ENCODE results near the gene TMEM218.

The TMEM218 gene

GRCh38 chr11:125078516-125079140, 32.8 kb downstream of the TMEM218 start:
- Histone ChIP-seq H3K27me3 (ENCODE audit: control insufficient read depth, insufficient read depth, low read length, poor library complexity, severe bottlenecking) (no peaks in the 10 kb centered on the region), H3K9me3 (ENCODE audit: control insufficient read depth, low read length) (no peaks in the 10 kb centered on the region), H3K36me3 (ENCODE audit: control insufficient read depth, insufficient read depth, low read length) (no peaks in the 10 kb centered on the region), H3K27ac (ENCODE audit: insufficient read depth, low read depth, low read length, poor library complexity, severe bottlenecking) (no peak overlapping the region), H3K4me3 (ENCODE audit: insufficient read depth, low read depth, low read length) (no peak overlapping the region), H3K4me1 (ENCODE audit: control insufficient read depth, insufficient read depth, low read length) (no peaks in the 10 kb centered on the region)
- 95 to 96% methylated on average over 14 of the region's 14 CpGs for whole genome bisulfite sequencing, 2 experiments

- 91 to 92% methylated on average over 11 of the region's 11 CpGs for WGBS, 2 experiments
Observed at GRCh38 chr11:125078016-125078415, 33.4 kb downstream of the TMEM218 start.

GRCh38 chr11:125076378-125076945, 35.0 kb downstream of the TMEM218 start:
- H3K9me3 ChIP-seq (ENCODE audit: control insufficient read depth, low read length) = no peaks in the 10 kb centered on the region

More at GRCh38 chr11:125078016-125078415, 33.4 kb downstream of the TMEM218 start:
- H3K27ac ChIP-seq (ENCODE audit: insufficient read depth, low read depth, low read length, poor library complexity, severe bottlenecking) = no peak overlapping the region
- no peaks in the 10 kb centered on the region for H3K4me1 ChIP-seq (ENCODE audit: control insufficient read depth, insufficient read depth, low read length)
- H3K27me3 ChIP-seq (ENCODE audit: control insufficient read depth, insufficient read depth, low read length, poor library complexity, severe bottlenecking) = no peaks in the 10 kb centered on the region
- no peaks in the 10 kb centered on the region for H3K36me3 ChIP-seq (ENCODE audit: control insufficient read depth, insufficient read depth, low read length)
- H3K9me3 ChIP-seq (ENCODE audit: control insufficient read depth, low read length) = no peaks in the 10 kb centered on the region
- no peak overlapping the region for H3K4me3 ChIP-seq (ENCODE audit: insufficient read depth, low read depth, low read length)

GRCh38 chr11:125075900-125076317, 35.5 kb downstream of the TMEM218 start:
- Histone ChIP-seq H3K27me3 (ENCODE audit: control insufficient read depth, insufficient read depth, low read length, poor library complexity, severe bottlenecking) (no peaks in the 10 kb centered on the region), H3K4me3 (ENCODE audit: insufficient read depth, low read depth, low read length) (no peak overlapping the region), H3K36me3 (ENCODE audit: control insufficient read depth, insufficient read depth, low read length) (no peaks in the 10 kb centered on the region), H3K9me3 (ENCODE audit: control insufficient read depth, low read length) (no peaks in the 10 kb centered on the region), H3K4me1 (ENCODE audit: control insufficient read depth, insufficient read depth, low read length) (peaks cover 3% of the 10 kb centered on the region), H3K27ac (ENCODE audit: insufficient read depth, low read depth, low read length, poor library complexity, severe bottlenecking) (no peak overlapping the region)
- WGBS, 2 experiments = 88 to 89% methylated on average over 11 of the region's 11 CpGs

More at GRCh38 chr11:125076378-125076945, 35.0 kb downstream of the TMEM218 start:
- no peaks in the 10 kb centered on the region for H3K4me1 ChIP-seq (ENCODE audit: control insufficient read depth, insufficient read depth, low read length)
- no peak overlapping the region for H3K4me3 ChIP-seq (ENCODE audit: insufficient read depth, low read depth, low read length)
- no peak overlapping the region for H3K27ac ChIP-seq (ENCODE audit: insufficient read depth, low read depth, low read length, poor library complexity, severe bottlenecking)
- no peaks in the 10 kb centered on the region for H3K27me3 ChIP-seq (ENCODE audit: control insufficient read depth, insufficient read depth, low read length, poor library complexity, severe bottlenecking)
- WGBS, 2 experiments = 87% methylated on average over 14 of the region's 14 CpGs
- H3K36me3 ChIP-seq (ENCODE audit: control insufficient read depth, insufficient read depth, low read length) = no peaks in the 10 kb centered on the region

- no peak overlapping the region for H3K27ac ChIP-seq (ENCODE audit: insufficient read depth, low read depth, low read length, poor library complexity, severe bottlenecking)
- H3K4me1 ChIP-seq (ENCODE audit: control insufficient read depth, insufficient read depth, low read length) = peaks cover 9% of the 10 kb centered on the region
- no peaks in the 10 kb centered on the region for H3K9me3 ChIP-seq (ENCODE audit: control insufficient read depth, low read length)
- no peaks in the 10 kb centered on the region for H3K27me3 ChIP-seq (ENCODE audit: control insufficient read depth, insufficient read depth, low read length, poor library complexity, severe bottlenecking)
- 94% methylated on average over 7 of the region's 7 CpGs for WGBS, 2 experiments
- no peak overlapping the region for H3K4me3 ChIP-seq (ENCODE audit: insufficient read depth, low read depth, low read length)
- no peaks in the 10 kb centered on the region for H3K36me3 ChIP-seq (ENCODE audit: control insufficient read depth, insufficient read depth, low read length)
Observed at GRCh38 chr11:125075242-125075625, 36.2 kb downstream of the TMEM218 start.

- Histone ChIP-seq H3K36me3 (ENCODE audit: control insufficient read depth, insufficient read depth, low read length) (no peaks in the 10 kb centered on the region), H3K9me3 (ENCODE audit: control insufficient read depth, low read length) (no peaks in the 10 kb centered on the region), H3K27me3 (ENCODE audit: control insufficient read depth, insufficient read depth, low read length, poor library complexity, severe bottlenecking) (no peaks in the 10 kb centered on the region), H3K27ac (ENCODE audit: insufficient read depth, low read depth, low read length, poor library complexity, severe bottlenecking) (no peak overlapping the region), H3K4me3 (ENCODE audit: insufficient read depth, low read depth, low read length) (no peak overlapping the region), H3K4me1 (ENCODE audit: control insufficient read depth, insufficient read depth, low read length) (peaks cover 9% of the 10 kb centered on the region)
- WGBS, 2 experiments = 91 to 92% methylated on average over 11 of the region's 11 CpGs
Observed at GRCh38 chr11:125074511-125075241, 36.8 kb downstream of the TMEM218 start.

GRCh38 chr11:125073616-125074483, 37.6 kb downstream of the TMEM218 start:
- Histone ChIP-seq H3K4me3 (ENCODE audit: insufficient read depth, low read depth, low read length) (no peak overlapping the region), H3K36me3 (ENCODE audit: control insufficient read depth, insufficient read depth, low read length) (no peaks in the 10 kb centered on the region), H3K27ac (ENCODE audit: insufficient read depth, low read depth, low read length, poor library complexity, severe bottlenecking) (no peak overlapping the region), H3K27me3 (ENCODE audit: control insufficient read depth, insufficient read depth, low read length, poor library complexity, severe bottlenecking) (no peaks in the 10 kb centered on the region), H3K9me3 (ENCODE audit: control insufficient read depth, low read length) (no peaks in the 10 kb centered on the region), H3K4me1 (ENCODE audit: control insufficient read depth, insufficient read depth, low read length) (peaks cover 9% of the 10 kb centered on the region)
- 86% methylated on average over 19 of the region's 19 CpGs for WGBS, 2 experiments

- Histone ChIP-seq H3K9me3 (ENCODE audit: control insufficient read depth, low read length) (no peaks in the 10 kb centered on the region), H3K27me3 (ENCODE audit: control insufficient read depth, insufficient read depth, low read length, poor library complexity, severe bottlenecking) (no peaks in the 10 kb centered on the region), H3K36me3 (ENCODE audit: control insufficient read depth, insufficient read depth, low read length) (no peaks in the 10 kb centered on the region), H3K4me3 (ENCODE audit: insufficient read depth, low read depth, low read length) (no peak overlapping the region), H3K4me1 (ENCODE audit: control insufficient read depth, insufficient read depth, low read length) (peaks cover 9% of the 10 kb centered on the region), H3K27ac (ENCODE audit: insufficient read depth, low read depth, low read length, poor library complexity, severe bottlenecking) (no peak overlapping the region)
- WGBS, 2 experiments = 91 to 94% methylated on average over 12 of the region's 12 CpGs
Observed at GRCh38 chr11:125072961-125073590, 38.4 kb downstream of the TMEM218 start.

GRCh38 chr11:125072218-125072960, 39.0 kb downstream of the TMEM218 start:
- Histone ChIP-seq H3K9me3 (ENCODE audit: control insufficient read depth, low read length) (no peaks in the 10 kb centered on the region), H3K27me3 (ENCODE audit: control insufficient read depth, insufficient read depth, low read length, poor library complexity, severe bottlenecking) (no peaks in the 10 kb centered on the region), H3K4me1 (ENCODE audit: control insufficient read depth, insufficient read depth, low read length) (peaks cover 9% of the 10 kb centered on the region), H3K36me3 (ENCODE audit: control insufficient read depth, insufficient read depth, low read length) (no peaks in the 10 kb centered on the region), H3K4me3 (ENCODE audit: insufficient read depth, low read depth, low read length) (no peak overlapping the region), H3K27ac (ENCODE audit: insufficient read depth, low read depth, low read length, poor library complexity, severe bottlenecking) (no peak overlapping the region)
- 93 to 96% methylated on average over 12 of the region's 12 CpGs for whole genome bisulfite sequencing, 2 experiments
